DMS 273 (cell line): ENCODE results near the gene GRIN1.

Source experiments
- DNase-seq: peaks from one replicate; lab custom pipeline; 2025; ENCODE audit not compliant: unreplicated experiment; lab: John Stamatoyannopoulos, UW

Gene GRIN1

DNA sequence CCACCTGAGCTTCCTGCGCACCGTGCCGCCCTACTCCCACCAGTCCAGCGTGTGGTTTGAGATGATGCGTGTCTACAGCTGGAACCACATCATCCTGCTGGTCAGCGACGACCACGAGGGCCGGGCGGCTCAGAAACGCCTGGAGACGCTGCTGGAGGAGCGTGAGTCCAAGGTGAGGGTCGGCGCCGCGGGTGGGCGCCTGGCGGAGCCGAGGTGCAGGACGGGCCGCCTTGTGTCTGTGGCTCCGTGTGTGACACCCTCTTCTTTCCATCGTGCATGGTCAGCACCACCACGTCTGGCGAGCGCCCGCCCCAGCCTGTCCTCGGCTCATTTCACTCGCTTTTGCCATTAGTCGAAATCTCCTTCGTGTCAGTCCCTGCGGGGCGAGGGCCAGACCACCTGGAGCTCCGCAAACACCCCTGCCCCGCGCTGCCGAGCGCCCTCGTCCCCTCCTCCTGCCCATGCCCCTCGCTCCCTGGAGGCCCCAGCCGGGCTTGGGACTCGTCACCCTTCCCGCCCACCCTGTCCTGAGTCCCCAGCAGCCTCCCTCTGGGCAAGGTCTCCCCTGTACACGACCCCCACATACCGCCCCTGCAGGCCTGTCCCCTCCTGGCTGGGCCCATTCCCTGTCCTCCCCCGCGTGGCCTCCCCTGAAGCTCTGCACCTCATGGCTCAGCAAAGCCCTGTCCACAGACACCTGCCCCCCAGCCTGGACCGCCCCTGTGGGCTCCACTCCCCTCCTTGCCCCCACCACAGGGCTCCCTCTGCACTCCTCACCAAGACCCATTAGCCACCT is 7.0 kb downstream of the GRIN1 start:
- no peak for DNase-seq

DNA sequence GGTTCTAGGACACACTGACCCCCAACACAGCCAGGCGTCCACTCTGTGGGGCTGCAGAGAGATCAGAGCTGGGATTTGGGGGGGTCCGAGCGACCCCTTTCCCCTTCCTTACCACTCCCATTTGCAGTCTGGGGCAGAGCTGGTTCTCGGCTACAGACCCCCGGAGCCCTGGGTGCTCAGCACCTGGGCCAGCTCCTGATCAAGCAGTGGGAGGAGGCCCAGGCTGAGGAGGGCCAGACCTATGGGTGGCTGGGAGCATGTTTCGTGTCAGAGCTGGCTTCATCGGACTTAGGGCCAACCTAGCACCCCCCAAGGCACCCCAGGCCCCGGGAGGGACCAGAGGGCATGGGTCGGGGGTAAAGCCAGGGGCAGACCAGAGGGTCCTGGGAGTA is 7.6 kb downstream of the GRIN1 start:
- DNase-seq = no peak

DNA sequence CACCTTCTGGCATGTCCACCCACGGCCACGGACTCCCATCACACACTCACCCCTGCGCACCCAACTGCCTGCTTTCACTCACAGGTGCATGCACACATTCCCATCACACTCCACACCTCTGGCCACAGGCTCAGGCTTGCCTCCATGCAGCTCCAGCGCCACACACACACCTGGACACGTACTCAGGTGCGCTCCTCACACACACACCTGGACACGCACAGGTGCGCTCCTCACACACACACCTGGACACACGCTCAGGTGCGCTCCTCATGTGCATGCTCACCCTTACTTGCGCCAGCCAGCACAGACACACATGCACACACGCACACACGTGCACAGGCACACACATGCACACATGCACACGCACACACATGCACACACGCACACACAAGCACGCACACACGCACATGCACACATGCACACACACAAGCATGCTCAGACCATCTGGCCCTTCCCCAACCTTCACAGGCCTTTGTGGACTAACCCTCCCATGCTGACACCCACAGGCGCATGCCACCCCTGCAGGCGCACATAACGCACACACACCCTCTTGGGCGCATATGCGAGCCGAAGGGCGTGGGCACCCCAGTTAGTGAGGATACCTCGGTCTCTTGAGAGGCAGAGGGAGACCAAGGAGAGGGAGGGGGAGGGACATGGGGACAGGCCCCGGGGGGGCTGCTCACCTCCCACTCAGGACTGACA is 8.3 kb downstream of the GRIN1 start:
- DNase-seq = no peak

DNA sequence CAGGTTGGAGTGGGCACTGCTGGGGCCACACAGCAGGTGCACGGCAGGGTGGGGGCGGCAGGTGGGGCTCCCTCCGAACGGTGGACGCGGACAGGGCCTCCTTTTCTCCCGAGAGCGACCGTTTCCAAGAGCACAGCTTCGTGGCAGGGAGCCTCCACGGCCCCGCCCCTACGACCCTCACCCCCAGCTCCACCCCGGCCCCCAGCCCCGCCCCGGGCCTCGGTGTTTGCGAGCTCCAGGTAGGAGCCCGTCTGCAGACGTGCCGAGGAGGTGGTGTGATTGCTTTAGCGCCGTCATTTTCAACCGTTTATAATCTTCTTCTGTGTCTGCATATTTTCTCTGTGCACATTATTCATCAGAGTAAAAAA is 8.8 kb downstream of the GRIN1 start:
- no peak for DNase-seq

DNA sequence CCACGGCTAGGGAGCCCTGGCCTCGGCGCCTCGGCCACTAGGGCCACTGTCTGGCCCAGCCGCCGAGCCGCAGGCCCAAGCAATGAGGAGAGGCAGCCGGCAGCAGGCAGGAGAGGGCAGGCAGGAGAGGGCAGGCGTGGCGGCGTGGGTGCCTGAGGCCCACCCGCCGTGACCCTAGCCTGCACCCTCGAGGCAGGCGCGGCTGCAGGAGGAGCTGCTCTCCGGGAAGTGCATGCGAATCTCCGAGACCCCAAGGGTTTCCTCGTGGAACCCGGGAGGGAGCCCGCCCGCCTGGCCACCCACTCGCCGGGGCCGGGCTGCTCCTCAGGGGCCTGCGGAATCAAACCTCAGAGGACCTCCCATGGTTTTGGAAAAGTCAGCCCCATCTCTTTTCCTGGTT is 9.3 kb downstream of the GRIN1 start:
- DNase-seq = no peak

GRCh38 chr9:137148661-137149060 is 9.7 kb downstream of the GRIN1 start:
- no peak for DNase-seq

- DNase-seq = no peak
Measured at GRCh38 chr9:137149363-137149762, 10.4 kb downstream of the GRIN1 start.

DNA sequence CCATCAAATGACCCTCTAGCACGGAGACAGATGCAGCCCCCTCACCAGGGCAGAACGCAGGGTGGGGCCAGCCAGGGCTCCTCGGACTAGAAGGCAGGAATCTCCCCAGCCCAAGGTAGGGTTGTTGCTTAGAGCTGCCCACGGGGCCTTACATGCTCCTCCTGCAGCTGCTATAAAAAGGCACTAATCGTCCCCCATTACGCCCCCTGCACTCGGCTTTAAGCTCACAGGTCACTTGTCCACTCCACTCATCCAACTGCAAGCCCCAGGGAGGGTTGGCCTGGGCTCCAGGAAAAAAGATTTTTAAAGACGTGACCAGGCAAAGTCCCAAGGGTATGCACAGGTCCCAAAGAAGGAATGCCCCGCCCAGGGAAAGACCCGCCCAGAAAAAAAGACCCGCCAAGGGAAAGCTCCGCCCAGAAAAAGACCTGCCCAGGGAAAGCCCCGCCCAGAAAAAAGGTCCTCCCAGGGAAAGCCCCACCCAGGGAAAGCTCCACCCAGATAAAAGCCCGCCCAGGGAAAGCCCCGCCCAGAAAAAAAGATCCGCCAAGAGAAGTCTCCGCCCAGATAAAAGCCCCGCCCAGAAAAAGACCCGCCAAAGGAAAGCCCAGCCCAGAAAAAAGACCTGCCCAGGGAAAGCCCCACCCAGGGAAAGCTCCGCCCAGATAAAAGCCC is 11.1 kb downstream of the GRIN1 start:
- no peak for DNase-seq

DNA sequence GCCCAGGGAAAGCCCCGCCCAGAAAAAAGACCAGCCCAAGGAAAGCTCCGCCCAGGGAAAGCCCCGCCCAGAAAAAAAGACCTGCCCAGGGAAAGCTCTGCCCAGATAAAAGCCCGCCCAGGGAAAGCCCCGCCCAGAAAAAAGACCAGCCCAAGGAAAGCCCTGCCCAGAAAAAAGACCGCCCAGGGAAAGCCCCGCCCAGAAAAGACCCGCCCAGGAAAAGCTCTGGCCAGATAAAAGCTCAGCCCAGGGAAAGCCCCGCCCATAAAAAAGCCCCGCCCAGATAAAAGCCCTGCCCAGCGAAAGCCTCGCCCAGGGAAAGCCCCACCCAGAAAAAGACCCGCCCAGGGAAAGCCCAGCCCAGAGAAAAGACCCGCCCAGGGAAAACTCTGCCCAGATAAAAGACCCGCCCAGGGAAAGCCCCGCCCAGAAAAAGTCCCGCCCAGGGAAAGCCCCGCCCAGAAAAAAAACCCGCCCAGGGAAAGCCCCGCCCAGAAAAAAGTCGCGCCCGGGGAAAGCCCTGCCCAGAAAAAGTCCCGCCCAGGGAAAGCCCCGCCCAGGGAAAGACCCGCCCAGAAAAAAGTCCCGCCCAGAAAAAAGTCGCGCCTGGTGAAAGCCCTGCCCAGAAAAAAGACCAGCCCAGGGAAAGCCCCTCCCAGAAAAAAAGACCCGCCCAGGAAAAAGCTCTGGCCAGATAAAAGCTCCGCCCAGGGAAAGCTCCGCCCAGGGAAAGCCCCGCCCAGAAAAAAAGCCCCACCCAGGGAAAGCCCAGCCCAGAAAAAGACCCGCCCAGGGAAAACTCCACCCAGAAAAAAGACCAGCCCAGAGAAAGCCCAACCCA is 11.9 kb downstream of the GRIN1 start:
- peak; percentile 50 for DNase-seq

- DNase-seq = no peak
Measured at GRCh38 chr9:137152844-137153405, 14.0 kb downstream of the GRIN1 start.

DNA sequence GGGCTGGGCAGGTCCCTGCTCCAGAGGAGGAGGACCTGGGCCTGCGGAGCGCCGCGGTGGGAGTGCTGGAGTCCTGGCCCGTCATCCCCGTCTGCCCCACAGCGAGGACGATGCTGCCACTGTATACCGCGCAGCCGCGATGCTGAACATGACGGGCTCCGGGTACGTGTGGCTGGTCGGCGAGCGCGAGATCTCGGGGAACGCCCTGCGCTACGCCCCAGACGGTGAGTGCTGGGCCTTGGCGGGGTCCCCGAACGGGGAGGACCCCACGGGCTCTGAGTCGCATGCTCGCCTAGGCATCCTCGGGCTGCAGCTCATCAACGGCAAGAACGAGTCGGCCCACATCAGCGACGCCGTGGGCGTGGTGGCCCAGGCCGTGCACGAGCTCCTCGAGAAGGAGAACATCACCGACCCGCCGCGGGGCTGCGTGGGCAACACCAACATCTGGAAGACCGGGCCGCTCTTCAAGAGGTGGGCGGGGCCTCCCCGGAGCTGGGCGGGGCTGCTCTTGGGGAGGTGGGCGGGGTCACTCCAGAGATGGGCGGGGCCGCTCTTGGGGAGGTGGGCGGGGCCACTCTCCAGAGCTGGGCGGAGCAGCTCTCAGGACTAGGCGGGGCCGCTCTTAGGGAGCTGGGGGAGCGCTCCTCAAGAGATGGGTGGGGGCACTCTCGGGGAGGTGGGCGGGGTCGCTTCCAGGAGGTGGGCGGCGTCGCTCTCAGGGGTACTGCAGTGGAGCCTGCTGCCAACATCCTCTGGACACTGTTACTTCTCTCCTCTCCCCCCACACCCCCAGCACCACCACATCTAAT is 17.8 kb downstream of the GRIN1 start:
- no peak for DNase-seq

DNA sequence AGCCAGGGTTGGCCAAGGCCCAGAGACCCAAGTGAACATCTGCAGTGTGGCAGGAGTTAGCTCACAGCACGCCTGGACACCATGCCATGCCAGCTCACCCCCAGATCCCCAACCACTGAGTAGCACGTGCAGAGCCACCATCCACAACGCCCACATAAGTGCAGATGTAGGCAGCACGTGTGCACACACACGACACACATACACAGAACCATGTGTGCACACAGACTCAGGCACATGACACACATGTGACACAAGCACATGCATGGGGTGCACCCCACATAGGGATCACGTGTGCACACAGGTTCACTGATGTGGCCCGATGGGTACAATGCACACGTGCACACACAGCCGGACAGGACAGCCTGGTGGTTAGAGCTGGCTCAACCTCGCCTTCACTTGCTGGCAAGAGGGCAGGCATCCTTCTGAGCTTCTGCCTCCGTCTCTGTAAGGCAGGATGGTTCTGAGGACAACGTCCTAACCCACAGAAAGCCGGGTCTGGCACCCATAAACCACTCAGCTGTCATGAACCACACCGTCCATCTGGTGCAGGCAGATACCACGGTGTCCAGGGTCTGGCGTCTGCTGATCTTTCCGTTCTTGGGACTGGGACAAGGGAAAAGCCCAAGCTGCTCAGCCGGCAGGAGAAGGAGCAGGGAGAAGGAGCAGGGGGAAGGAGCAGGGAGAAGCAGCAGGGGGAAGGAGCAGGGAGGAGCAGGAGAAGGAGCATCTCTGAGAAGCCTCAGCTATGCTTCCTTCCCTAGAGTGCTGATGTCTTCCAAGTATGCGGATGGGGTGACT is 18.9 kb downstream of the GRIN1 start:
- peak; percentile 75 for DNase-seq

- DNase-seq = no peak
Measured at GRCh38 chr9:137158625-137159024, 19.7 kb downstream of the GRIN1 start.

- DNase-seq = no peak
Measured at GRCh38 chr9:137159105-137160053, 20.4 kb downstream of the GRIN1 start.

DNA sequence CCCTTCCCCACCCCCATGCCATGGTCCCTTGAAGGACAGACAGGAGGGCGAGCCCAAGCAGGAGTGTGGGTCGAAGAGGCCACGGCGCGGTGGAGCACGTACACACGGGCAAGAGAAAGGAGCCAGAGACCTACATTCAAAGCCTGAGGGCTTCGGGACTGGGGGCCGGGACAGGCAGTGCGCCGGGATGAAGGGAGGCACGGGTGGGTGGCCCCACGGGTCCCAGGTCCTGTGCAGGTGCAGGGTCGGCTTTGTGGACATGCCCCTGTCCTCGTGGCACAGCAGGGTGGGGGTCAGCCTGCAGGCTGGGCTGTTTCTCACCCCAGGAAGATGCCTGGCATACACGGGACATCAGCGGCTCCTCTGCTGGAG is 21.1 kb downstream of the GRIN1 start:
- no peak for DNase-seq

GRCh38 chr9:137160716-137161557 is 22.0 kb downstream of the GRIN1 start:
- DNase-seq = peak; percentile 65
